GM18505 (cell line): ENCODE data around the gene FLRT3.

ENCODE experiments used
- ATAC-seq: cut with Tn5 transposase; IDR thresholded peaks from one replicate; pipeline ENCODE4 v1.9.1; 2021; ENCODE audit not compliant: unreplicated experiment
- POLR2A ChIP-seq: IDR thresholded peaks from 4 replicates; pipeline ENCODE4 v1.6.1; 2011; ENCODE audit warnings: borderline replicate concordance; ENCODE audit not compliant: insufficient read depth, insufficient read length; ENCODE audit errors: extremely low read depth

Gene FLRT3

GRCh38 chr20:14304472-14304871 lies 32.9 kb downstream of the FLRT3 start:
- ATAC-seq, result no peak
- no peak for TF ChIP-seq POLR2A

DNA sequence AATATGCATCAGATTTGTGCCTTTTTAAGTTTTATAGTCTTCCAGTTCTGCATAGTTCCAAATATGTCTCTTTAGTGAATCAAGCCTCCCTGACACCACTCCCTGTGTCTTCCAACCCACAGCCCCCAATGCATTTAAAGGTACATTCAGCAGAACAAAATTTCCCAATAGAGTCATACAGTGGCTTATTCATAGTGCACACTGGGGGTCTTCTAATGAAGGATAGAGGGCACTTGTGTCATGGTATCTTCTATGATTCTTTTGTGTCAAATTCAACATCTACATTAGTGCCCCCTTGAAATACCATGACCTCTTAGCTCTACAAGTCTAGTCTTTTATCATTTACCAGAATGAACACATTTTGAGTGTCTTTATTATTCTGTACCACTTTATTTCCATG lies 33.8 kb downstream of the FLRT3 start:
- ATAC-seq, result no peak
- TF ChIP-seq POLR2A, result no peak

- no peak for ATAC-seq
- no peak for TF ChIP-seq POLR2A
Measured at GRCh38 chr20:14303106-14303505, 34.3 kb downstream of the FLRT3 start.

DNA sequence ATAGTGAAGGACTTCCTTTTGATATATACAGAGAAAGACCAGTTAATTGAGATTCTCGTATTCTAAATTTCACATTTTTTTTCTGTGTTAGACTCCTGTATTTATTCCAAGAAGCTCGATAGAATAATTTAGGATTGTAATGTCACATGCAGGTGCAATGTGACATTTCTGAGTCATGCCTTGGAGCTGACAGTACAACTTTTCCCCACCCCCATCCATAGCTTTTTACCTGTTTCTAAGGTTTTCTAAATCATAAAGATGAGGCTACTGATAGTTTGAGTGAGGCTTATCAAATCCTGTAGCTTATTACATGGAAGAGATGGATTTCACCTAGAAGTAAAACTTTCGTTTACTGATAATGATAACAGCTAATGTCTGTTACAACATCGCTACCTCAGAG lies 37.6 kb downstream of the FLRT3 start:
- TF ChIP-seq POLR2A, result no peak
- no peak for ATAC-seq

GRCh38 chr20:14295770-14296309 lies 41.6 kb downstream of the FLRT3 start:
- no peak for TF ChIP-seq POLR2A
- ATAC-seq, result no peak

DNA sequence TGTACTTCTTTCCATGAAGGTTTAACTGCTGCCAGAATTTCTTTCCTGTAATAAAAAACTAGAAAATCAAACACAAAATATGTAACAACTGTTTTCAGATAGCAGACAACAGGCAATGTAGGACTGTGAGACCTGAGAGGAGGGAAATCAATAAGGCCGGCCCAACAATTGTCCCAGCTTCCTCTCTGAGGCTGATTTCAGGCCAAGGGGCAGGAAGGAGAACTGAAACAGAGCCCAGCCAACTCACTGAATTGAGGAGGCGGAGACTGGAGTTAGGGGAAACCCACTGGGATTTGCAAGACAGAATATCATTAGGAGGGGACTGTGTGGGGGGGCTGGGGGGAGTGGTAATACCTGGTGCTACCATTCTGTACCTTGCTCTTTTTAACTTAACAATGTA lies 42.2 kb downstream of the FLRT3 start:
- ATAC-seq, result no peak

GRCh38 chr20:14291502-14291901 lies 45.9 kb downstream of the FLRT3 start:
- ATAC-seq, result no peak

More for the DNA sequence above, 42.2 kb downstream of the FLRT3 start:
- no peak for TF ChIP-seq POLR2A

GRCh38 chr20:14288341-14289330 lies 48.8 kb downstream of the FLRT3 start:
- TF ChIP-seq POLR2A, result no peak
- ATAC-seq, result no peak

More at GRCh38 chr20:14291502-14291901, 45.9 kb downstream of the FLRT3 start:
- TF ChIP-seq POLR2A, result no peak

GRCh38 chr20:14284443-14284842 lies 53.0 kb downstream of the FLRT3 start:
- no peak for TF ChIP-seq POLR2A
- ATAC-seq, result no peak

GRCh38 chr20:14282140-14282539 lies 55.3 kb downstream of the FLRT3 start:
- no peak for ATAC-seq
- TF ChIP-seq POLR2A, result no peak
